ENCODE results near the gene SIX2. TPM values are rescaled to one million over a fixed set of nuclear protein-coding genes. Genes with fewer than 3 reads are reported as not detected.

Gene SIX2
- polyA plus RNA-seq, 1 donor from 2014 or later = not detected

DNA sequence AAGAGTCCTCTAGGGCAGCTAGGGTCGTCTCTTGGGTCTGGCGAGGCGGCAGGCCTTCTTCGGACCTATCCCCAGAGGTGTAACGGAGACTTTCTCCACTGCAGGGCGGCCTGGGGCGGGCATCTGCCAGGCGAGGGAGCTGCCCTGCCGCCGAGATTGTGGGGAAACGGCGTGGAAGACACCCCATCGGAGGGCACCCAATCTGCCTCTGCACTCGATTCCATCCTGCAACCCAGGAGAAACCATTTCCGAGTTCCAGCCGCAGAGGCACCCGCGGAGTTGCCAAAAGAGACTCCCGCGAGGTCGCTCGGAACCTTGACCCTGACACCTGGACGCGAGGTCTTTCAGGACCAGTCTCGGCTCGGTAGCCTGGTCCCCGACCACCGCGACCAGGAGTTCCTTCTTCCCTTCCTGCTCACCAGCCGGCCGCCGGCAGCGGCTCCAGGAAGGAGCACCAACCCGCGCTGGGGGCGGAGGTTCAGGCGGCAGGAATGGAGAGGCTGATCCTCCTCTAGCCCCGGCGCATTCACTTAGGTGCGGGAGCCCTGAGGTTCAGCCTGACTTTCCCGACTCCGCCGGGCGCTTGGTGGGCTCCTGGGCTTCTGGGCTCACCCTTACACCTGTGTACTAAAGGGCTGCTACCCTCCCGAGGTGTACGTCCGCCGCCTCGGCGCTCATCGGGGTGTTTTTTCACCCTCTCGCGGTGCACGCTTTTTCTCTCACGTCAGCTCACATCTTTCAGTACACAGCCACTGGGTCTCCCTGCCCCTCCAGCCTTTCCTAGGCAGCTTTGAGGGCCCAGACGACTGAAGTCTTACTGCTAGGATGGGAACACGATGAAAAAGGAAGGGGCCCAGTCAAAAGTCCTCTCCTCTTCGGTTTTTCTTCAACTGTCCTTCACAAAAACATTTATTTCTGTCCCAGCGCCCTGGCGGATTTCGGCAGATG, 8.1 kb downstream of the SIX2 start:
- H3K27ac Mint-ChIP-seq = peak overlapping the region in 1 of 3 donors; percentile 67
- H3K4me1 Mint-ChIP-seq = peaks cover 5 to 12% (median 11%) of the 10 kb centered on the region in 3 donors
- peaks cover 8% of the 10 kb centered on the region for H3K36me3 Mint-ChIP-seq
- H3K4me3 Mint-ChIP-seq = peak overlapping the region in 3 of 4 donors; percentile 47 to 82 (median 60)
- peaks cover 65% of the 10 kb centered on the region for H3K27me3 Mint-ChIP-seq
- H3K9me3 Mint-ChIP-seq = peaks cover 0 to 6% (median 0%) of the 10 kb centered on the region in 3 donors

DNA sequence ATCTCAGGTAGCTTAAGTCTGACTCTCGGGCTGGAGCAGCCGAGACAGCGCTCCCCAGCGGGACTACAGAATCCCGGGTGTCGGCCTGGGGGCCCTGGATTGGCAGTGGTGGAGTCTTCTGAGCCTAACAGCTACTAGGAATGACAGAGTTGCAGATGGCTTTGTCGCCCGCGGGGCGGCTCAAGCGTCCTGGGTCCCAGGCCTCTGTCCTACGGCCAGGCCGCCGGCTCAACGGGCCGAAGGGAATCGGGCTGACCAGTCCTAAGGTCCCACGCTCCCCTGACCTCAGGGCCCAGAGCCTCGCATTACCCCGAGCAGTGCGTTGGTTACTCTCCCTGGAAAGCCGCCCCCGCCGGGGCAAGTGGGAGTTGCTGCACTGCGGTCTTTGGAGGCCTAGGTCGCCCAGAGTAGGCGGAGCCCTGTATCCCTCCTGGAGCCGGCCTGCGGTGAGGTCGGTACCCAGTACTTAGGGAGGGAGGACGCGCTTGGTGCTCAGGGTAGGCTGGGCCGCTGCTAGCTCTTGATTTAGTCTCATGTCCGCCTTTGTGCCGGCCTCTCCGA, 8.8 kb downstream of the SIX2 start:
- Mint-ChIP-seq H3K27ac (peak overlapping the region in 1 of 3 donors; percentile 67), H3K36me3 (peaks cover 8% of the 10 kb centered on the region), H3K9me3 (peaks cover 0 to 6% (median 0%) of the 10 kb centered on the region in 3 donors), H3K27me3 (peaks cover 61% of the 10 kb centered on the region), H3K4me3 (no peak overlapping the region), H3K4me1 (peaks cover 5 to 9% (median 7%) of the 10 kb centered on the region in 3 donors)

DNA sequence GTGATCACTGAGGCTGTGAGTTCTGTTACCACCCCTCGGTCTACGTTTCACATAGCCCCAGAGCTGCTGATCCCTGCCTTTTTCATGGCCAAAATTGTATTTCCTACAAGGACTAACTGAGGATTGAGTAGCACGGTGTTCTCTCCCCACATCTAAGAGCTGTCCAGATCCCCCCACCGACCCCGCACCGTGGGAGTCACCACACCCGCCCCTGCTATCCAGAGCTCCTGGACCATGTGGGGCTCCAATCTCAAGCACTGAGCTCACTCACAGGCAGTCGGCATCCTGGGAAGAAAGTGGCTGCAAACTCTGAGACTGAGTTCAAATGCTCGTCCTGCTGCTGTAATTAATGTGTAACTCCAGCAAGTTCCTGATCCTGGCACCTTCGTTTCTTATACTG, 9.7 kb downstream of the SIX2 start:
- peaks cover 55% of the 10 kb centered on the region for H3K27me3 Mint-ChIP-seq

DNA sequence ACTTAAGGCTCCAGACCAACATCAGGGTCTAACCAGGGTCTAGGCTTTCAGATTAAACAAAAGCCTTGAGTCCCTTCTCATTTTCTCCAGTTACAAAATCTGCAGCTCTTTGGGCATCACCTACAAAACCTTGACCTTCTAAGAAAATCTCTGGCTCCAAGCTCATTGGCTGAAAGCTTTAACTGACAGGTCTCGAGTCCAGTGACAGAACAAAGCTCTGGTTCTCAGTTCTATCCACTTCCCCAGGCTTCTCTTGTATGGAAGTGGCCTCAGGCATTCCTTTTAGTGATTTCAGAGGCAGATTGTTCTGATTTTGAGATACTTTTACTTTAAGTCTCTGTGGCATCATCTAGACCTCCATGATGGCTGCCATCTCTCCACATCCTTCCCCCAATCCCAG, 11.3 kb downstream of the SIX2 start:
- Mint-ChIP-seq H3K27ac (no peak overlapping the region), H3K4me3 (no peak overlapping the region), H3K4me1 (peaks cover 5 to 7% (median 5%) of the 10 kb centered on the region in 3 donors), H3K27me3 (peaks cover 44% of the 10 kb centered on the region), H3K9me3 (peaks cover 0 to 10% (median 0%) of the 10 kb centered on the region in 3 donors), H3K36me3 (peaks cover 6% of the 10 kb centered on the region)

More for the DNA sequence above, 9.7 kb downstream of the SIX2 start:
- Mint-ChIP-seq H3K27ac (no peak overlapping the region), H3K9me3 (peaks cover 0 to 6% (median 0%) of the 10 kb centered on the region in 3 donors), H3K4me3 (no peak overlapping the region), H3K36me3 (peaks cover 8% of the 10 kb centered on the region), H3K4me1 (peaks cover 5 to 9% (median 5%) of the 10 kb centered on the region in 3 donors)

DNA sequence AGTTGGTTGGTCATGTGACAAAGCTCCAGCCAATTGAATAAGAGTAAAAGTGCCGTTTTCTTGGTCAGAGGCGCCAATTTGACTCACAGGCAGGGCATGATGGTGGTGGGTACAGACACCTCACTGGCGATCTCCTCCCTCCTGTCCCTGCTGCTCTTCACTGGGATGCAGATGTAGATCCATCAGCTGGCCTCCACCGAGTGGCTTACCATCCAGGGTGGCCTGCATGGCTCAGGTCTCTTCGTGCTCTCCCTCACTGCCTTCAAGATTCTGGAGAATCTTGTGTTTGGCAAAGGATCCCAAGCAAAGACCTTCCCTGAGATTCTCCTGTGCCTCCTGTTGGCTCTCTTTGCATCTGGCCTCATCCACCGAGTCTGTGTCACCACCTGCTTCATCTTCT, 12.9 kb downstream of the SIX2 start:
- H3K4me1 Mint-ChIP-seq = peaks cover 0 to 2% (median under 1%) of the 10 kb centered on the region in 3 donors
- peaks cover 39% of the 10 kb centered on the region for H3K27me3 Mint-ChIP-seq
- H3K36me3 Mint-ChIP-seq = peaks cover 4% of the 10 kb centered on the region
- H3K27ac Mint-ChIP-seq = no peak overlapping the region
- peaks cover 7 to 16% (median 7%) of the 10 kb centered on the region in 3 donors for H3K9me3 Mint-ChIP-seq
- H3K4me3 Mint-ChIP-seq = no peak overlapping the region

DNA sequence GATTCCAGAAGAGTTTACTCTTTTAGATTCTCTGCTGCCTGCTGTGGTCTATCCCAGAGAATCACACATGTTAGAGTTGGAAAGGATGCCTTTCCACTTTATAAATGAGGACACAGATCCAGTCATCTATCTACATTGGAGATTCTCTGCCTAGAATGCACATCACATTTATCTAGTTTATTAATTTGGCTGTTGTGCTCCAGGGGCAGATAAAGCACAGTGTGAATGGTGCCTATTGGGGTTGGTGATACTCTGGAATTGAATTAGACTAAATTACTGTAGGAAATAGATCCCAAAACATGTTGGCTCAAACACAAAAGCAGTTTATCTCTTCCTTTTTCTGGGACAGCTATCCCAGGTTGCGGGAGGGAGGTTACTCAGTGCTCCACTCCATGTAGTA, 14.9 kb downstream of the SIX2 start:
- H3K27ac Mint-ChIP-seq = no peak overlapping the region
- H3K36me3 Mint-ChIP-seq = peaks cover 7% of the 10 kb centered on the region
- H3K4me3 Mint-ChIP-seq = no peak overlapping the region
- peaks cover 7 to 21% (median 15%) of the 10 kb centered on the region in 3 donors for H3K9me3 Mint-ChIP-seq
- no peaks in the 10 kb centered on the region for H3K4me1 Mint-ChIP-seq
- H3K27me3 Mint-ChIP-seq = peaks cover 31% of the 10 kb centered on the region

DNA sequence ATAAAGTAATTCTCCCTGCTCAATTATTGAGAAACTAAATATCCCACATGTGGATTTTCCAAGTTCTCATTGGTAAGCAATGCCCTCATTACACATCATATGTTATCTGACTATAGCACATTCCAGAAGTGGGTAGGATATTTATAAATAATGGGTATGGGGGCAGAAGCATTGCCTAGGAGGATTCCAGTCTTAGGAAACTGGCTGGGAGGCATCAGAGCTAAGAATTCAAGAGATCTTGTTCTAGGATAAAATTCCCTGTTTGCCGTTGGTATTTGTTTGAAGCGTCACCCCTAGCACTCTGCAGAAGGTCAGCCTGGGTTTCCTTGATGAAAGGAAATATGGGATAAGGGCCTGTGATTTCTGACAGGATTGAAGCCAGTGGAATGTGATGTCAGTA, 20.1 kb downstream of the SIX2 start:
- H3K4me1 Mint-ChIP-seq = no peaks in the 10 kb centered on the region
- H3K36me3 Mint-ChIP-seq = peaks cover 8% of the 10 kb centered on the region
- no peak overlapping the region for H3K27ac Mint-ChIP-seq
- no peak overlapping the region for H3K4me3 Mint-ChIP-seq
- H3K9me3 Mint-ChIP-seq = peaks cover 10 to 29% (median 29%) of the 10 kb centered on the region in 3 donors
- peaks cover 21% of the 10 kb centered on the region for H3K27me3 Mint-ChIP-seq

DNA sequence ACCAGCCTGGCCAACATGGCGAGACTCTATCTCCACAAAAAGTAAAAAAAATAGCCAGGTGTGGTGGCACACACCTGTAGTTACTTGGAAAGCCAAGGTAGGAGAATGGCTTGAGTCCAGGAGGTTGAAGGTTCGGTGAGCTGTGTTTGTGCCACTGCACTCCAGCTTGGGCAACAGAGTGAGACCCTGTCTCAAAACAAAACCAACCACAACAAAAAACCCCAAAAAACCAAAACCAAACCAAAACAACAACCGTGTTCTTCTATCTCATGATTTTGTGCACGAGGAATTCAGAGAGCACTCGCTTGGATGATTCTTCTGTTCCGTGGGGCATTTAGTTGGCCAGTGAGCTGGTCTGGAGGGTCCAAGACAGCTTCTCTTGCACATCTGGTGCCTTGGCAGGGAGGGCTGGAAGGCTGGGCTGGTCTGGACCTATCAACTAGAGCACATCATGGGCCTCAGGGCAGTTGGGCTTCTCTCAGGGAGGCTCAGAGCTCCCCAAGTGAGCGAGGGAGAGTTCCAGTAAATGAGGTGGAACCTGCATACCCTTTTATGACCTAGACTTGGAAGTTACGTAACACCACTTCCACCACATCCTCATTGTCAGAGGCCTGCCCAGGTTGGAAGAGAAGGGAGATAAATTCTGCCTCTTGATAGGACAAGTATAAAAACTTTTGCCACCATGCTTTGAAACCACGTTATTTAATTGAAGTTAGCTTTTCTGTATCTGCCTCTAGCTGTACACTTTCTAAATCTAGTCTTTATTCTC, 25.2 kb downstream of the SIX2 start:
- Mint-ChIP-seq H3K9me3 (peaks cover 3 to 14% (median 9%) of the 10 kb centered on the region in 3 donors), H3K36me3 (peaks cover 2% of the 10 kb centered on the region), H3K27me3 (peaks cover 9% of the 10 kb centered on the region), H3K27ac (peak overlapping the region in 1 of 3 donors; percentile 78), H3K4me1 (peaks cover 0 to 3% (median 2%) of the 10 kb centered on the region in 3 donors), H3K4me3 (no peak overlapping the region)

DNA sequence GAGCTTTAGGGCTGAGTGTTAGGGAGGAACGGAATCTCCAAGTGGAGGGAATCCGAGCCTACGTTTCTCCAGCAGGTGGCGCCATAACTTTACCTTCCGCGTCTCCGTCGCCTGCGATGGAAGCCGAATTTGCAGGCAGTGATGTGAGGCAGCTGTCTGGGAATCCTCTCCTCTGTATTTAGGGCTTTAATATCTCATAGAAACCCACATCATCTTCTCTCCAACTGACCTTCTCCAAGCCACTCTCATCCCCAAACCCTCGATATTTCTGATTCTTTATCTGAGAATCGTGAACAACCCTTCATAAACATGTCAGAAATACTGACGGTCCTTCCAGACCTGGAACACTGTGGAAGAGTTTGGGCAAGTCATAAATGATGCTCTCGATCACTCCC, 27.5 kb downstream of the SIX2 start:
- H3K36me3 Mint-ChIP-seq = no peaks in the 10 kb centered on the region
- H3K27me3 Mint-ChIP-seq = peaks cover 11% of the 10 kb centered on the region
- H3K4me3 Mint-ChIP-seq = peak overlapping the region in 1 of 4 donors; percentile 76
- H3K9me3 Mint-ChIP-seq = peaks cover 0 to 2% (median under 1%) of the 10 kb centered on the region in 3 donors
- no peak overlapping the region for H3K27ac Mint-ChIP-seq
- H3K4me1 Mint-ChIP-seq = peaks cover 0 to 3% (median 2%) of the 10 kb centered on the region in 3 donors

DNA sequence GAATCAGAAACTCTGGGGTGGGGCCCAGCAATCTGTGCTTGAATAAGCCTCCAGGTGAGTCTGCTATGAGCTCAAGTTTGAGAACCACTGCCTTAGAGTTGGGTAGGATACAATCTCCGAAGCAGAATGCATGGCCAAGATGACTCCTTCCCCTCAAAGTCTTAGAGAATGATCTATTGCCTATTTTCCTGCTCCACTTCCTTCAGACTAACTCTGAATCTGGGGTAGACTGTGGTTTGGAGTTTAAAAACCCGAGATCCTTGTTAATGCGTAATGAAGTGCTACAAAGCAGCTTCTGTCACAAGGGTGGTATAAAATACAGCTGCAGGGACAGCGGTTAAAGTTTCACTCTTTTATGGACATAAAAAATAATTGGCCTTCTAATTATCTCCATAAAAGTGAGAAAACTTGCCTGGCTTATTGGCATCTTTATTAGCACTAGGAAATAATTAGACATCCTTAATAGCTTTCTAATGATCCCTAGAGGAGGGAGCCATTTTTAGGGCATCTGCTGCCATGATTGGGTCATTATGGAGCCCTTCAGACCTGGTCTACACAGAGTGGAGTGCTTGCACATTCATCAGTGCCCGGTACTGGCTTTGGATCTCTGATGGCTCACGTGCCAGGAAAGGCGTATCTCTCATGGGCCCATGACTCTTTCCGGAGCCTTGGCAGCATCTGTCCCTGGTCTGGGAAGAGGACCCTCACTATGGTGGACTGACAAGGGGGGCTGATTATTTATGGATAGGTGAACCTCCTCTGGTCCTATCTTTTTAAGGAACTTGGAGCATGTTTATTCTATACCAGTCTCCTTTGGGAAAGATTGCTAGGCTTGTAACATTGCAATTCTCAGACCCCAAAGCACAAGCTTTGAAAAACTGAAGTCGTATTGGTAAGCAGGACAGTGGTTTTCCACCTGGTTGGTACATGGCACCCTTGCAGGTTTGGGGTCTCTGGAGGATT, 28.2 kb downstream of the SIX2 start:
- Mint-ChIP-seq H3K27me3 (peaks cover 14% of the 10 kb centered on the region), H3K36me3 (no peaks in the 10 kb centered on the region), H3K4me1 (peaks cover 0 to 3% (median 2%) of the 10 kb centered on the region in 3 donors), H3K27ac (peak overlapping the region in 1 of 3 donors; percentile 62), H3K9me3 (no peaks in the 10 kb centered on the region), H3K4me3 (no peak overlapping the region)

DNA sequence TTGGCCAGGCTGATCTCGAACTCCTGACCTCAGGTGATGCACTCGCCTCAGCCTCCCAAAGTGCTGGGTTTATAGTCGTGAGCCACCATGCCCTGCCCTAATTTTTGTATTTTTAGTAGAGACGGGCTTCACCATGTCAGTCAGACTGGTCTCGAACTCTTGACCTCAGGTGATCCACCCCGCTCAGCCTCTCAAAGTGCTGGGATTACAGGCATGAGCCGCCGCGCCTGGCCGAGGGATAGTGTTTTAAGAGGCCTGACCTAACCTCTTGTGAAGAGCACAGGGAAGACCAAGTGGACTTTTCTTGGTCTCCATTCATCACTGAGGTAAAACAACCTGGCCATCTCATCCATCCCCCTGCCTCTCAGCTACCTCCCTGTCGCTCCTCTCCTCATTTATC, 29.7 kb downstream of the SIX2 start:
- Mint-ChIP-seq H3K36me3 (no peaks in the 10 kb centered on the region), H3K27me3 (peaks cover 13% of the 10 kb centered on the region), H3K4me1 (peaks cover 0 to 3% (median 2%) of the 10 kb centered on the region in 3 donors), H3K27ac (no peak overlapping the region), H3K4me3 (no peak overlapping the region), H3K9me3 (no peaks in the 10 kb centered on the region)

DNA sequence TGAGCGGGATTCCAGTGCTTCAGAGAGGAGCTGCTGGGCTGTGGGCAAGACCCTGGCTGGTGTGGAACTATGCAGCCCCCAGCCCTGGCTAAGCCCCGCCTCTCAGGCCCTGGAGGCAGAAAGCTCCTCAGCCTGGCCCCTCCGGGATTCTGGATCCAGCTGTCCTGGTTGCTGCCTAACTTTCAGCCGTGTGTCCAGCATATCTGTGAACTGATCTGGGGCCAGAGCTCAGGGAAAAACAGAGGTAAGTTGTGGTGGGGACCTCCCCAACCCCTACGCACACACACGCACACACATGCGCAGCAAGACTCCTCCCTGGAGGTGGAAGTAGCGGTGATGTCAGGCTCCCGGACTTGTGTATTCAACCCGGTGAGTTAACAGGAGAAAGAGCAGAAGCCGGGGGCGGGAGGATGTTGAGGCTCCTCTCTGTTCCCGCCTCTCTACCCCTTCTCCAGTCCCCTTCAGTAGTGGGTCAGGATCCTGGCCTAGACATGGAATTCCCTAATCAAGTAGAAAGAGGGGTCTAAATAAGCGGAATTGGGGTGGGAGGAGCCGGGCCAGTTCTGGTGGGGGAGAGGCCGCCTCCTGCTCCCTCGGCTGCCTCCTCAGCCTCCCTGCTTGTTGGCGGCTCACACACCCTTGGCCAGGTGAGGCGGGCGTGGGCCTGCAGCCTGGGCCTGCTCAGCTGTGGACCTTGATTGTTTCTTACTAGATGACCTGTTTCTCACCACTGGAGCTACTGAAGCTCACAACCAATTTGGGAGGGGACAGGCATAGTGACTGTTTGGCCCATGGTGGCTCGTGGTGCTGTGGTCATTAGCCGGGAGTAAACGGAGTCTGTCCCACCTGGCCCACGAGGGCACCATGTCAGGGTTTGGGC, 33.4 kb downstream of the SIX2 start:
- no peak overlapping the region for H3K4me3 Mint-ChIP-seq
- peaks cover 19% of the 10 kb centered on the region for H3K27me3 Mint-ChIP-seq
- H3K4me1 Mint-ChIP-seq = peaks cover 0 to 3% (median 0%) of the 10 kb centered on the region in 3 donors
- H3K9me3 Mint-ChIP-seq = no peaks in the 10 kb centered on the region
- H3K27ac Mint-ChIP-seq = no peak overlapping the region
- H3K36me3 Mint-ChIP-seq = no peaks in the 10 kb centered on the region

DNA sequence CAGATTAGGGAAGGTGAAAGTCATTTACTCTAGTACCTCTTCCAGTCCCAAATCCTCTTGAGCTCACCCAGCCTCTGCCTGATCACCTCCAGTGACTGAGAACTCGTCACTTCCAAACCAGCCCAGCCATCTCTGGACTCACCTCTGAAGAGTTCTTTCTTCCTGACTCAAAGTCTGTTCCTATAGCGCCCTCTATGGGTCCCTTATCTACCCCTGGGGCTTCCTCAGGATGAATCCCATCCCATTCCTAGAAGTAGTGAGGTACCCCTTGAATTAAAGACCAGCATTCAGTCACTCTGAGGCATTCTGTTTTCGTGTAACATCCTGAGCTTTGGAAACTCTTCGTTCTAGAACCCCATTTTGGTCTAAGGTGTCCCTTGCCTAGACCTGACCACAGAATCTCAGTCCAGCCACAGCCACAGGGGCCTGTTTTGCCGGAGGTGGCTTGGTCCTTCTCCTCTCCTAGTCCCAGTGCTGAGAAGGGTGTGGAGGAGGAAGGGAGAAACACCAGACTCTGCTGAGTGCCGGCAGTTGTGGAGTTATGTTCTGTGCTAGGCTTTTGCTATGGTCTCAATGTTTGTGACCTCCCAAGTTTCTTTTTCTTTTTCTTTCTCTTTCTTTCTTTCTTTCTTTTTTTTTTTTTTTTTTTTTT, 35.1 kb downstream of the SIX2 start:
- Mint-ChIP-seq H3K4me3 (no peak overlapping the region), H3K27me3 (peaks cover 19% of the 10 kb centered on the region)

More for the DNA sequence above, 35.1 kb downstream of the SIX2 start:
- H3K27ac Mint-ChIP-seq = no peak overlapping the region
- no peaks in the 10 kb centered on the region for H3K9me3 Mint-ChIP-seq
- H3K4me1 Mint-ChIP-seq = peaks cover 0 to 3% (median 0%) of the 10 kb centered on the region in 3 donors
- no peaks in the 10 kb centered on the region for H3K36me3 Mint-ChIP-seq
